LNCaP clone FGC (cell line): ENCODE data around the gene WDFY2.

Experiments used
- DNase-seq: peaks from one replicate; pipeline ENCODE4 v3.0.0-alpha.2; 2011; ENCODE audit warnings: low read depth
- H3K4me3 ChIP-seq: 2 replicates; pipeline ENCODE4 v1.5.1; 2011; ENCODE audit warnings: mild to moderate bottlenecking, low read depth, low read length, control low read depth
- CTCF ChIP-seq: IDR thresholded peaks from 2 replicates; pipeline ENCODE4 v1.5.1; 2012; ENCODE audit warnings: mild to moderate bottlenecking; ENCODE audit not compliant: control insufficient read depth, insufficient read depth; ENCODE audit errors: extremely low read depth

The WDFY2 gene

GRCh38 chr13:51678420-51678819, 94.2 kb downstream of the WDFY2 start:
- no peak for DNase-seq
- TF ChIP-seq CTCF = no peak
- H3K4me3 ChIP-seq = no peak overlapping the region

GRCh38 chr13:51679616-51680015, 95.4 kb downstream of the WDFY2 start:
- H3K4me3 ChIP-seq = no peak overlapping the region
- DNase-seq = no peak
- no peak for TF ChIP-seq CTCF

GRCh38 chr13:51681037-51681678, 96.9 kb downstream of the WDFY2 start:
- H3K4me3 ChIP-seq = no peak overlapping the region
- TF ChIP-seq CTCF = no peak
- DNase-seq = no peak

GRCh38 chr13:51682686-51683085, 98.4 kb downstream of the WDFY2 start:
- no peak for DNase-seq
- H3K4me3 ChIP-seq = no peak overlapping the region
- no peak for TF ChIP-seq CTCF

- no peak overlapping the region for H3K4me3 ChIP-seq
- DNase-seq = no peak
- no peak for TF ChIP-seq CTCF
These were observed 99.3 kb downstream of the WDFY2 start for GRCh38 chr13:51683597-51683996.

GRCh38 chr13:51684076-51684475, 99.8 kb downstream of the WDFY2 start:
- no peak for TF ChIP-seq CTCF
- DNase-seq = no peak
- H3K4me3 ChIP-seq = no peak overlapping the region
